Renal pelvis (tissue), 4 donors: ENCODE data around the gene RPL31. TPM values are rescaled to one million over a fixed set of nuclear protein-coding genes. Genes with fewer than 3 reads are reported as not detected.
A peak's percentile ranks its signal among the peaks of the same experiment; 100 is the strongest.

Source experiments
- DNase-seq: peaks from one replicate; pipeline ENCODE4 v3.0.0-alpha.2; 2013
- polyA plus RNA-seq, 3 donors: library from polyadenylated mRNA; unstranded; fragments of 120-200 nt; gene quantifications; one replicate each; pipeline ENCODE4 v1.2.1, GENCODE V29; 2013; ENCODE audit not compliant: insufficient read length in 3 of 3

The RPL31 gene
- polyA plus RNA-seq, 3 donors: 2,438 to 2,978 (median 2,800) TPM

GRCh38 chr2:100987536-100987935 lies 14.6 kb upstream of the RPL31 start:
- DNase-seq: no peak

DNA sequence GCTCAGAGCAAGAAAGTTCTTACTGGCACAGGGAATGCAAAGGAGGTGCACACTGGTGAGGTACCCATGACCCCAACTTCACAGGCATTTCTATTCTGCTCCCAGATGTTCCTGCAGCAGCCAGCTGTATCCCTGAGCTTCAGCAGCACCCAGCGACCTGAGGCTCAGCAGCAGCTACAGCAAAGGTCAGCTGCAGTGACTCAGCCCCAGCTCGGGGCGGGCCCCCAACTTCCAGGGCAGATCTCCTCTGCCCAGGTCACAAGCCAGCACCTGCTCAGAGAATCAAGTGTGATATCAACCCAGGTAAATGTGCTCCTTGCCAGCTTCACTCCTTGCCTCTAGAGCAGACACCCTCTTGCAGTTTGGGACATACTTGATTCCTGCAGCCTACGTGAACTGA lies 14.1 kb upstream of the RPL31 start:
- DNase-seq: no peak

GRCh38 chr2:100988630-100989417 lies 13.3 kb upstream of the RPL31 start:
- no peak for DNase-seq

DNA sequence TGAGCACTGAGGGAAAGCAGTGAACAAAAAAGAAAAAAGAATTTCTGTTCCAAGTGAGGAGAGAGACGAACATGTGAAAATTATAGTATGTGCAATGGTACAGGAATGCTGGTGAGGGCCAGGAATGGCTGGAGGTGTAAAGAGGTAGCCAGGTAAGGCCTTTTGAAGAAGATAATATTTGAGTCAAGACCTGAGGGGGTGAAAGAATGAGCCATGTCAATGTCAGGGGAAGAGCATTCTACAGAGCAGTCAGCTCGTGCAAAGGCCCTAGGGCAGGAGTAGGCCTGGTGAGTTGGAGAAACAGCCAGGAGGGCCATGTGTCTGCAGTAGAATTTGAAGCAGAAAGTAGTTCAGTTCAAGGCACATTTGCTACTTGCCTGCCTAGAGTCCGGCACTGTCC lies 12.4 kb upstream of the RPL31 start:
- DNase-seq: no peak

DNA sequence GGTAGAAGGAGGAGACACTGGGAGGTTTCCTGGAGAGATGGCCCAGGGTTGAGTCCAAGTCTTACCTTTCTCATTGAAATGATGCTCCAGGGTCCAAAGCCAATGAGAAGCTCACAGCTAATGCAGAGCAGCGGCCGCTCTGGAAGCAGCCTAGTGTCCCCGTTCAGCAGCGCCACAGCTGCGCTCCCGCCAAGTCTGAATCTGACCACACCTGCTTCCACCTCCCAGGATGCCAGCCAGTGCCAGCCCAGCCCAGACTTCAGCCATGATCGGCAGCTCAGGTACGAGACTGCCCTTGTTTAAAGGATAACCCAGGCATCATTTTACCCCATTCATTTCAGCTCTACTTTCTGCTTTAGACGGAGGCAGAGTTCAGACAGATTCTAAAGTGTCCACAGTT lies 11.9 kb upstream of the RPL31 start:
- no peak for DNase-seq

DNA sequence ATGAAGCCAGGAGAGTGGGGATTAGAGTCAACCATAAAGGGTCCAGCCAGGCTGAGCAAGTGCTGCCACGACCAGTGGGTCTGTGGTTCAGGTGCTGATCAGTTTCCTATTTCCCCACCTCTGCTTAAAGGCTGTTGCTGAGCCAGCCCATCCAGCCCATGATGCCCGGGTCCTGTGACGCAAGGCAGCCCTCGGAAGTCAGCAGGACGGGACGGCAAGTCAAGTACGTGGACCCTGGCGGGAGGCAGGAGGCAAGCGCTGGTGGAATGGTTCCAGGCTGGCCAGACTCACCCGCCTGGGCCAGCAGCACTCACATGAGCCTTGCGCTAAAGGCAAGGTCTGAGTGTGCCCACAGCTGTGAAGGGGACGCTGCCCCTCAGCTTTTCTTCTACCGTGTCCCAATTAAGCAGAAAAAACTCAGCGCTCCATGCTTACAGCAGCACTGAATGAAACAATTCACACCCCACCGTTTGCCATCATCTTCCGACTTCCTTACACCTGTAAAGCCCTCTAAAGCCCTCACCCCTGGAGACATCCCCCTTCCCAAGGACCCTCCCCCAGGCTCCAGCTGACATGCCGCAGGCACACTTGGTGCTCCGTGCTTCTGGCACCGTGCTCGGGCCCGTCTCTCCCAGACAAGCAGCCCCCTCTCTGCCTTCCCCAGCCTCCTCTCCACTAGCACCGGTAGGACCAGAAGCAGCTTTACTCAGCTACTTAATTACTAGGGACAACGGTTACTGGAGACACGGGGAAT lies 11.3 kb upstream of the RPL31 start:
- no peak for DNase-seq

- no peak for DNase-seq
These were observed 10.7 kb upstream of the RPL31 start for GRCh38 chr2:100991404-100991773.

GRCh38 chr2:100992262-100992661 lies 9.8 kb upstream of the RPL31 start:
- no peak for DNase-seq

DNA sequence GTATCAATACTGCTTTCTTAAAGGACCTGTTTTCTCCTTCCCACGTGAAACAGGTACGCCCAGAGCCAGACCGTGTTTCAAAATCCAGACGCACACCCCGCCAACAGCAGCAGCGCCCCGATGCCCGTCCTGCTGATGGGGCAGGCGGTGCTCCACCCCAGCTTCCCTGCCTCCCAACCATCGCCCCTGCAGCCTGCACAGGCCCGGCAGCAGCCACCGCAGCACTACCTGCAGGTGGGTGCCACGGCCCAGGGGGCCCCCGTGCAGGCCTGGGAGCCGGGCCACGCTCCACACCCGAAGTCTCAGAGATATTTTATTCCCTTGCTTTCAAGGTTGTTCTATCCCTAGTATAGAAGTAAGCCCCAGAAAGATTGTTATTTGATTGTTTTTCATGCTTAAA lies 8.8 kb upstream of the RPL31 start:
- DNase-seq: no peak

DNA sequence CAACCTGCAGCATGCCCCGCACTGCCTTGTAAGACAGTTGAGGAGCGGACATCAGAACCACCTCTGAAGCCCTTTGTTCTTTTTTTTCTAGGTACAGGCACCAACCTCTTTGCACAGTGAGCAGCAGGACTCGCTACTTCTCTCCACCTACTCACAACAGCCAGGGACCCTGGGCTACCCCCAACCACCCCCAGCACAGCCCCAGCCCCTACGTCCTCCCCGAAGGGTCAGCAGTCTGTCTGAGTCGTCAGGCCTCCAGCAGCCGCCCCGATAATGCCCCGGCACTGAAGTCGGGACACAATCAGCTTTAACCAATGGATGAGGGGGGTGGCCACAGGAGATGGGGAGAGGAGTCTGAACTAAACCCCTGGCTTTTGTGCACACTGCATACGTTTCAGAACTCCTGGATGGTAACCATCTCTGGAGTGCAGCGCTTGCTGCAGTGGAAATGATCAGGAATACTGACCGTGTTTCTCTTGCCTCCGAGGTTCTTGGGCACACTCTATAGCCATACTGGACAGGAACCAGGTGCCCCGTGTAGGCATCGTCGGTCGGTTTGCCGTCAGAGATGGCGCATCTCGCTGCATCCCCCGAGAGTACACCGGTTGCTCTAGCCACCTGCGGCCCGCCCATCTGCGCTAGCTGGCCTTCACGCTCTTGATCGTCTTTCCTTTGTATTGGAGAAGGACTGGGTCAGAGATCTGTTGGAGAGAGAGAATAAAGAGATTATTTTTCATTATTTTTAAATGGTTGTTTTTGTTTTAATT lies 6.6 kb upstream of the RPL31 start:
- no peak for DNase-seq

- no peak for DNase-seq
These were observed 4.4 kb upstream of the RPL31 start for GRCh38 chr2:100997509-100998234.

DNA sequence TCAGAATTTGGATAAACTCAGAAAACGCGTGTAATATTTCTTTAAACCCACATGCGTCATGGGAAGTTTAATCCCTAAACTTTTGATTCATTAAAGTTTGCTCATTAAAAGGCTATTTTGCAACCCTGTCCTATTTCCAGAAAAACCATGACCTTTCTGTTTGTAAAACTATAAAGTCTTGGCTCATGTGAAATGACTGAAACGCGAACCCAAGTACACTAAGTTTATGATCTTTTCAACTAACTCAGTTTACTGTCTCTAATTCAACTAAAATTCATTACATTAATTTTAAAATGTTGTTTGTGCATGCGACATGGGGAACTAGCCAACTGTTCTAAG lies 3.9 kb upstream of the RPL31 start:
- DNase-seq: no peak

- DNase-seq: no peak
These were observed 2.1 kb upstream of the RPL31 start for GRCh38 chr2:100999995-101000394.

DNA sequence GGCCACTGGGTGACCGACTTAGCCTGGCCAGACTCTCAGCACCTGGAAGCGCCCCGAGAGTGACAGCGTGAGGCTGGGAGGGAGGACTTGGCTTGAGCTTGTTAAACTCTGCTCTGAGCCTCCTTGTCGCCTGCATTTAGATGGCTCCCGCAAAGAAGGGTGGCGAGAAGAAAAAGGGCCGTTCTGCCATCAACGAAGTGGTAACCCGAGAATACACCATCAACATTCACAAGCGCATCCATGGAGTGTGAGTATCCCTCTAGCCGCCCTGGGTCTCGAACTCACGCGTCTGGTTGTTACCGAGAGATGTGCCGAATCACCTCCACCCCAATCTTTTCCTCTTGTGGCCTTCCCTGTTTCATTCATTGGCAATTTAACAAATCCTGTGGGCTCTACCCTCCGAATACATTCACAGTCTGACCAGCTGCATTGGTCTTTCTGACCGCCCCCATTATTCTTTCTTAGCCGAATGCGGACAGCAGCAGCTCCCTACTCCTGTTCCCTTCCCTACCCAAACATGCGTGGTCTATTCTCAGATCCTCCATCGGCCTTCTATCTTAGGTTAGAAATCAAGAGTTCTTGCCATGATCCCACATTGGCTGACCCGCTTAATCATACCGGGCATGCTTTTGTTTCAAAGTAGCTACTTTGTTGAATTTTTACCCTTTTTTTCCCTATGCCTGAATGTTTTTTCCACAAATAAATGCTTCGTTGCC lies 631 bp downstream of the RPL31 start:
- peak; percentile 16 for DNase-seq

DNA sequence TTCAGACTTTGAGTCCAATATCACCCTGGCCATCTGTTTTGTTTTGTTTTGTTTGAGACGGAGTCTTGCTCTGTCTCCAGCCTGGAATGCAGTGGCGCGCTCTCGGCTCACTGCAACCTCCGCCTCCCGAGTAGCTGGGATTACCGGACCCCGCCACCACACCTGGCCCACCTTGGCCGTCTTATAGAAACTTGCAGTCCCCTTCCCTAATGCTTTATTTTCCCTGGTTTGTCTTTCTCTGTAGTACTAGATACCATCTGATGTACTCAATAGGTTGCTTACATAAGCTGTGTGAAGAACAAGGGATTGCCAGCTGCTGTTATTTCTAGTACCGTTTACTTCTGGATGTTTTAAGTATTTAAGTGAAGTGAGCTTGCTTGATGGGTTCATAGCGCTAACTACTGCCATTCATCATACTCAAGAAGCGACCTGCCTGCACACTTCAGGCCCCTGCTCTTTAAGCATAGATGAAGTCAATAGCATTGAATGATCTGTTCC lies 1.2 kb downstream of the RPL31 start:
- DNase-seq: peak; percentile 29

- DNase-seq: no peak
These were observed 2.7 kb downstream of the RPL31 start for GRCh38 chr2:101004620-101005325.

DNA sequence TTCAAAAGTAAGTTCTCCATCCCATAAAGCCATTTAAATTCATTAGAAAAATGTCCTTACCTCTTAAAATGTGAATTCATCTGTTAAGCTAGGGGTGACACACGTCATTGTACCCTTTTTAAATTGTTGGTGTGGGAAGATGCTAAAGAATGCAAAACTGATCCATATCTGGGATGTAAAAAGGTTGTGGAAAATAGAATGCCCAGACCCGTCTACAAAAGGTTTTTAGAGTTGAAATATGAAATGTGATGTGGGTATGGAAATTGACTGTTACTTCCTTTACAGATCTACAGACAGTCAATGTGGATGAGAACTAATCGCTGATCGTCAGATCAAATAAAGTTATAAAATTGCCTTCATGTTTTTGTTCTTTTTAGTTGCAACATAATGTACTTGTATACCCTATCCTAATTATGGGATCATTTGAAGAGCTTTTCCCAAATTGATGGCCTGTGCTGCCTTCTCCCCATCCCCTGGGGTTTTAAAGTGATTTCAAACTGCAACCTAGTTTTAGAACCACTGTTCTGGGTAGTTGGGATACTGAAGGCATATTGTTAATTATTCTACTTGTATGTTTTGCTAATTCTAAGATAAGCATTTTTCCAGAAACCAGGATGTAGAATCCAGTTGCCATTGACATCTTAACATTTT lies 4.1 kb downstream of the RPL31 start:
- DNase-seq: no peak

- DNase-seq: no peak
These were observed 5.6 kb downstream of the RPL31 start for GRCh38 chr2:101007415-101008345.

- no peak for DNase-seq
These were observed 9.1 kb downstream of the RPL31 start for GRCh38 chr2:101011152-101011551.
